Astrocyte (in vitro differentiated cells and primary cell): ENCODE results near the gene INCENP. TPM values are rescaled to one million over a fixed set of nuclear protein-coding genes. Genes with fewer than 3 reads are reported as not detected.

Experiments used
- DNase-seq: peaks from one replicate; pipeline ENCODE4 v3.0.0-alpha.2; 2010; ENCODE audit warnings: low read depth
- FAIRE-seq: peaks from 2 replicates; lab custom pipeline; 2011; peaks lifted over from hg19 to GRCh38; lab: Jason Lieb, UNC
- H2AFZ ChIP-seq: 2 replicates; pipeline ENCODE4 v1.6.0; 2012; ENCODE audit warnings: low read depth, low read length, inconsistent platforms
- H3K27ac ChIP-seq: 2 replicates; pipeline ENCODE4 v1.5.1; 2011; ENCODE audit warnings: low read depth, low read length, inconsistent platforms
- H3K27me3 ChIP-seq: 2 replicates; pipeline ENCODE4 v1.6.0; 2011; ENCODE audit warnings: low read length, inconsistent platforms; ENCODE audit not compliant: insufficient read depth
- H3K36me3 ChIP-seq: 2 replicates; pipeline ENCODE4 v1.5.1; 2011; ENCODE audit warnings: low read length, inconsistent platforms; ENCODE audit not compliant: insufficient read depth
- H3K4me1 ChIP-seq: 2 replicates; pipeline ENCODE4 v1.5.1; 2011; ENCODE audit warnings: low read length, inconsistent platforms; ENCODE audit not compliant: insufficient read depth
- H3K4me2 ChIP-seq: 2 replicates; pipeline ENCODE4 v1.6.0; 2012; ENCODE audit warnings: low read length, inconsistent platforms
- H3K4me3 ChIP-seq: 2 replicates; pipeline ENCODE4 v1.5.1; 2011; ENCODE audit warnings: low read depth, mild to moderate bottlenecking, low read length, inconsistent platforms; ENCODE audit not compliant: insufficient read depth
- H3K79me2 ChIP-seq: 2 replicates; pipeline ENCODE4 v1.6.0; 2012; ENCODE audit warnings: mild to moderate bottlenecking, low read length, inconsistent platforms; ENCODE audit not compliant: insufficient read depth
- H3K9ac ChIP-seq: 2 replicates; pipeline ENCODE4 v1.6.0; 2012; ENCODE audit warnings: mild to moderate bottlenecking, low read length, inconsistent platforms
- H3K9me3 ChIP-seq: 2 replicates; pipeline ENCODE4 v1.5.1; 2012; ENCODE audit warnings: low read depth, mild to moderate bottlenecking, low read length, inconsistent platforms; ENCODE audit not compliant: insufficient read depth
- H4K20me1 ChIP-seq: 2 replicates; pipeline ENCODE4 v1.6.0; 2012; ENCODE audit warnings: low read length, inconsistent platforms; ENCODE audit not compliant: insufficient read depth
- H3K27ac Mint-ChIP-seq: one replicate; pipeline ENCODE4 v1.8.0; 2021; ENCODE audit warnings: mild to moderate bottlenecking, mixed read lengths; ENCODE audit not compliant: unreplicated experiment
- H3K27me3 Mint-ChIP-seq: one replicate; pipeline ENCODE4 v1.8.0; 2021; ENCODE audit warnings: low read depth, mixed read lengths; ENCODE audit not compliant: unreplicated experiment
- H3K36me3 Mint-ChIP-seq: one replicate; pipeline ENCODE4 v1.8.0; 2021; ENCODE audit warnings: low read depth, mixed read lengths; ENCODE audit not compliant: unreplicated experiment
- H3K4me1 Mint-ChIP-seq: one replicate; pipeline ENCODE4 v1.8.0; 2021; ENCODE audit warnings: low read depth, mixed read lengths; ENCODE audit not compliant: unreplicated experiment
- H3K4me3 Mint-ChIP-seq: one replicate; pipeline ENCODE4 v1.8.0; 2021; ENCODE audit warnings: mild to moderate bottlenecking, moderate library complexity, mixed read lengths; ENCODE audit not compliant: unreplicated experiment
- H3K9me3 Mint-ChIP-seq: one replicate; pipeline ENCODE4 v1.8.0; 2021; ENCODE audit warnings: mild to moderate bottlenecking, mixed read lengths; ENCODE audit not compliant: unreplicated experiment
- CTCF ChIP-seq: IDR thresholded peaks from 2 replicates; pipeline ENCODE4 v1.5.1; 2011; ENCODE audit warnings: low read depth, mild to moderate bottlenecking, inconsistent platforms, low read length, moderate library complexity; ENCODE audit not compliant: insufficient read depth
- EZH2 ChIP-seq: IDR thresholded peaks from 2 replicates; pipeline ENCODE4 v1.6.1; 2012; ENCODE audit warnings: mild to moderate bottlenecking, low read length, inconsistent platforms; ENCODE audit not compliant: insufficient read depth
- total RNA-seq: library from RNA; stranded (reverse); gene quantifications from 2 replicates; pipeline ENCODE4 v1.2.1, GENCODE V29; 2021

Gene INCENP
- total RNA-seq, 1 donor from 2014 or later = 17.7 TPM

GRCh38 chr11:62103986-62104385 is 19.8 kb upstream of the INCENP start:
- H3K9me3 Mint-ChIP-seq = peaks cover 2% of the 10 kb centered on the region
- H3K4me1 Mint-ChIP-seq = peaks cover 8% of the 10 kb centered on the region
- Histone ChIP-seq H3K4me2 (no peak overlapping the region), H3K36me3 (no peaks in the 10 kb centered on the region), H2AFZ (no peak overlapping the region), H4K20me1 (no peaks in the 10 kb centered on the region), H3K27me3 (no peaks in the 10 kb centered on the region), H3K4me3 (no peak overlapping the region), H3K4me1 (peaks cover 7% of the 10 kb centered on the region), H3K79me2 (no peaks in the 10 kb centered on the region), H3K27ac (no peak overlapping the region), H3K9me3 (no peaks in the 10 kb centered on the region), H3K9ac (no peak overlapping the region)
- no peak overlapping the region for H3K4me3 Mint-ChIP-seq
- no peaks in the 10 kb centered on the region for H3K27me3 Mint-ChIP-seq
- no peak for FAIRE-seq
- H3K36me3 Mint-ChIP-seq = no peaks in the 10 kb centered on the region
- TF ChIP-seq CTCF (no peak), EZH2 (no peak)
- DNase-seq = no peak
- no peak overlapping the region for H3K27ac Mint-ChIP-seq

GRCh38 chr11:62104816-62105653 is 18.8 kb upstream of the INCENP start:
- H3K36me3 Mint-ChIP-seq = no peaks in the 10 kb centered on the region
- DNase-seq = peak; percentile 27
- no peak overlapping the region for H3K4me3 Mint-ChIP-seq
- no peak overlapping the region for H3K4me3 ChIP-seq
- no peak overlapping the region for H2AFZ ChIP-seq
- H3K4me1 Mint-ChIP-seq = peaks cover 17% of the 10 kb centered on the region
- no peaks in the 10 kb centered on the region for H3K79me2 ChIP-seq
- H4K20me1 ChIP-seq = no peaks in the 10 kb centered on the region
- peaks cover 12% of the 10 kb centered on the region for H3K4me1 ChIP-seq
- no peak overlapping the region for H3K9ac ChIP-seq
- no peaks in the 10 kb centered on the region for H3K27me3 ChIP-seq
- peaks cover under 1% of the 10 kb centered on the region for H3K9me3 Mint-ChIP-seq
- no peak overlapping the region for H3K27ac ChIP-seq
- no peaks in the 10 kb centered on the region for H3K36me3 ChIP-seq
- no peak overlapping the region for H3K27ac Mint-ChIP-seq
- H3K4me2 ChIP-seq = peak overlapping the region; percentile 41
- FAIRE-seq = no peak
- no peaks in the 10 kb centered on the region for H3K27me3 Mint-ChIP-seq
- TF ChIP-seq CTCF (no peak), EZH2 (no peak)
- no peaks in the 10 kb centered on the region for H3K9me3 ChIP-seq

GRCh38 chr11:62105667-62106191 is 18.1 kb upstream of the INCENP start:
- H3K4me3 Mint-ChIP-seq = no peak overlapping the region
- H3K36me3 Mint-ChIP-seq = no peaks in the 10 kb centered on the region
- H3K9ac ChIP-seq = no peak overlapping the region
- H3K4me3 ChIP-seq = no peak overlapping the region
- peaks cover 17% of the 10 kb centered on the region for H3K4me1 Mint-ChIP-seq
- no peaks in the 10 kb centered on the region for H4K20me1 ChIP-seq
- DNase-seq (no peak), FAIRE-seq (no peak)
- H3K79me2 ChIP-seq = no peaks in the 10 kb centered on the region
- H3K27ac Mint-ChIP-seq = no peak overlapping the region
- TF ChIP-seq EZH2 (no peak), CTCF (no peak)
- no peaks in the 10 kb centered on the region for H3K9me3 ChIP-seq
- H3K27ac ChIP-seq = no peak overlapping the region
- no peaks in the 10 kb centered on the region for H3K27me3 ChIP-seq
- no peaks in the 10 kb centered on the region for H3K27me3 Mint-ChIP-seq
- H2AFZ ChIP-seq = no peak overlapping the region
- H3K4me2 ChIP-seq = peak overlapping the region; percentile 41
- peaks cover 12% of the 10 kb centered on the region for H3K4me1 ChIP-seq
- H3K9me3 Mint-ChIP-seq = no peaks in the 10 kb centered on the region
- H3K36me3 ChIP-seq = no peaks in the 10 kb centered on the region
